Gastroesophageal sphincter (tissue), 4 donors: Measurements from ENCODE around the gene DNAJB1. TPM values are rescaled to one million over a fixed set of nuclear protein-coding genes. Genes with fewer than 3 reads are reported as not detected.

Source experiments
- ATAC-seq: fragments of 150-250 bp; one replicate; pipeline ENCODE4 v1.9.1; 2016; ENCODE audit warnings: mild to moderate bottlenecking, moderate library complexity
- H3K27ac ChIP-seq, 4 donors: fragments of 200-600 bp; sonication (generic) in 3 of 4; 1 replicate in 3 of 4; 2 replicates in 1 of 4; pipeline ENCODE4 v1.5.1; 2016 to 2019
- H3K27me3 ChIP-seq: fragments of 200-600 bp; sonication (generic); one replicate; pipeline ENCODE4 v1.5.1; 2019
- H3K36me3 ChIP-seq, 2 donors: fragments of 200-600 bp; sonication (generic); one replicate each; pipeline ENCODE4 v1.5.1; 2019; ENCODE audit warnings: control low read depth in 1 of 2
- H3K4me1 ChIP-seq, 3 donors: fragments of 200-600 bp; sonication (generic); 1 replicate in 2 of 3; 2 replicates in 1 of 3; pipeline ENCODE4 v1.5.1; 2016 to 2019; ENCODE audit warnings: control low read depth in 2 of 3
- H3K4me3 ChIP-seq, 2 donors: fragments of 200-600 bp; sonication (generic); one replicate each; pipeline ENCODE4 v1.5.1; 2019; ENCODE audit warnings: mild to moderate bottlenecking in 1 of 2, moderate library complexity in 1 of 2
- H3K9me3 ChIP-seq, 3 donors: fragments of 200-600 bp; sonication (generic); one replicate each; pipeline ENCODE4 v1.5.1; 2017 to 2019; ENCODE audit warnings: control low read depth in 2 of 3
- CTCF ChIP-seq, 4 experiments: fragments of 200-600 bp in 2 of 4; fragments of 450-650 bp in 2 of 4; sonication (generic) in 1 of 4; IDR thresholded peaks; one replicate each; pipeline ENCODE4 v1.5.1; 2017 to 2019; ENCODE audit warnings: antibody characterized with exemption in 4 of 4, mild to moderate bottlenecking in 2 of 4, moderate library complexity in 2 of 4
- EP300 ChIP-seq: sonication (generic); formaldehyde crosslinking; IDR thresholded peaks from one replicate; pipeline ENCODE4 v1.6.1; 2017; ENCODE audit warnings: antibody characterized with exemption, mild to moderate bottlenecking
- POLR2A ChIP-seq, 2 donors: fragments of 450-650 bp; IDR thresholded peaks; one replicate each; pipeline ENCODE4 v1.6.1; 2017; ENCODE audit warnings: antibody characterized with exemption in 2 of 2, mild to moderate bottlenecking in 2 of 2, moderate library complexity in 1 of 2
- POLR2AphosphoS5 ChIP-seq: sonication (generic); formaldehyde crosslinking; IDR thresholded peaks from one replicate; pipeline ENCODE4 v1.6.1; 2017; ENCODE audit warnings: antibody characterized with exemption
- WGBS, 2 donors: methylation state at CpG; one replicate each; pipeline ENCODE4 v1.1.5; 2018; ENCODE audit warnings: low coverage in 1 of 2; 5-methylcytosine and 5-hydroxymethylcytosine counted together
- total RNA-seq, 4 donors: library from RNA; depleted of rRNA; stranded (reverse); fragments of >200 nt; gene quantifications; one replicate each; pipeline ENCODE4 v1.1.0, GENCODE V29; 2016

Gene DNAJB1
- total RNA-seq, 4 donors from 2014 or later: 59.3 to 72.8 (median 68.2) TPM

- 63 to 84% methylated on average over 3 of the region's 4 CpGs for whole genome bisulfite sequencing, 2 donors
- H3K27me3 ChIP-seq: no peaks in the 10 kb centered on the region
- H3K9me3 ChIP-seq: no peaks in the 10 kb centered on the region
- peaks cover 0 to 55% (median 15%) of the 10 kb centered on the region in 3 donors for H3K4me1 ChIP-seq
- ATAC-seq: no peak
- peak overlapping the region in 3 of 4 donors; percentile 84 to 88 (median 87) for H3K27ac ChIP-seq
- H3K36me3 ChIP-seq: peaks cover 0 to 32% of the 10 kb centered on the region in 2 donors
- no peak for TF ChIP-seq POLR2AphosphoS5
- no peak for TF ChIP-seq POLR2A (IDR thresholded peaks at IDR 0.05)
- TF ChIP-seq CTCF (IDR thresholded peaks at IDR 0.05): no peak
- TF ChIP-seq EP300: no peak
- H3K4me3 ChIP-seq: peak overlapping the region in 1 of 2 donors; percentile 96
These were observed 23.8 kb downstream of the DNAJB1 start for GRCh38 chr19:14494411-14494810.

GRCh38 chr19:14492756-14493337, 25.4 kb downstream of the DNAJB1 start:
- H3K4me3 ChIP-seq: no peak overlapping the region
- TF ChIP-seq POLR2A (IDR thresholded peaks at IDR 0.05) (no peak), POLR2AphosphoS5 (no peak), EP300 (no peak), CTCF (IDR thresholded peaks at IDR 0.05) (no peak)
- ATAC-seq: no peak
- peaks cover 0 to 48% of the 10 kb centered on the region in 2 donors for H3K36me3 ChIP-seq
- H3K27me3 ChIP-seq: no peaks in the 10 kb centered on the region
- no peak overlapping the region for H3K27ac ChIP-seq
- H3K9me3 ChIP-seq: no peaks in the 10 kb centered on the region
- WGBS, 2 donors: 56 to 88% methylated on average over 1 to 5 of the region's 5 CpGs
- peaks cover 0 to 49% (median 15%) of the 10 kb centered on the region in 3 donors for H3K4me1 ChIP-seq

- Histone ChIP-seq H3K36me3 (peaks cover 0 to 90% of the 10 kb centered on the region in 2 donors), H3K27ac (no peak overlapping the region), H3K9me3 (no peaks in the 10 kb centered on the region), H3K27me3 (no peaks in the 10 kb centered on the region), H3K4me3 (no peak overlapping the region), H3K4me1 (peaks cover 0 to 2% (median 0%) of the 10 kb centered on the region in 3 donors)
- no peak for ATAC-seq
- TF ChIP-seq POLR2AphosphoS5: no peak
- TF ChIP-seq EP300: no peak
- no peak for TF ChIP-seq POLR2A (IDR thresholded peaks at IDR 0.05)
- no peak for TF ChIP-seq CTCF (IDR thresholded peaks at IDR 0.05)
- 84% methylated on average over 4 to 5 of the region's 16 CpGs for WGBS, 2 donors
These were observed 30.6 kb downstream of the DNAJB1 start for GRCh38 chr19:14487370-14488125.

- no peak overlapping the region for H3K4me3 ChIP-seq
- 78% methylated on average over 3 of the region's 18 CpGs; no CpG with 5 or more reads in 1 of the 2 donors for WGBS, 2 donors
- H3K4me1 ChIP-seq: peaks cover 0 to 21% (median 2%) of the 10 kb centered on the region in 3 donors
- TF ChIP-seq POLR2AphosphoS5: no peak
- no peak for TF ChIP-seq EP300
- no peak for TF ChIP-seq CTCF (IDR thresholded peaks at IDR 0.05)
- no peak for TF ChIP-seq POLR2A (IDR thresholded peaks at IDR 0.05)
- H3K27me3 ChIP-seq: no peaks in the 10 kb centered on the region
- no peak for ATAC-seq
- H3K9me3 ChIP-seq: no peaks in the 10 kb centered on the region
- H3K27ac ChIP-seq: no peak overlapping the region
- H3K36me3 ChIP-seq: peaks cover 0 to 89% of the 10 kb centered on the region in 2 donors
These were observed 35.8 kb downstream of the DNAJB1 start for GRCh38 chr19:14482172-14482941.
